Right lobe of liver (tissue), 6 donors: Measurements from ENCODE around the gene TMEM107. TPM values are rescaled to one million over a fixed set of nuclear protein-coding genes. Genes with fewer than 3 reads are reported as not detected.

Source experiments
- ATAC-seq, 4 donors: fragments of 200-7000 bp; cut with Tn5 transposase; one replicate each; pipeline ENCODE4 v1.9.1; 2020; ENCODE audit warnings: mild to moderate bottlenecking in 4 of 4, moderate library complexity in 4 of 4
- DNase-seq, 3 donors: peaks; one replicate each; pipeline ENCODE4 v3.0.0-alpha.2; 2020
- H3K27ac ChIP-seq, 3 donors: fragments of 200-600 bp; one replicate each; pipeline ENCODE4 v1.8.0; 2022
- H3K27me3 ChIP-seq, 2 donors: fragments of 200-600 bp; one replicate each; pipeline ENCODE4 v1.8.0; 2022
- H3K36me3 ChIP-seq, 4 donors: fragments of 200-600 bp; sonication (generic) in 1 of 4; one replicate each; pipeline versions ENCODE4 v1.5.1 to v1.8.0; 2017 to 2022; ENCODE audit warnings: control low read depth in 1 of 4
- H3K4me1 ChIP-seq, 4 donors: fragments of 200-600 bp; sonication (generic) in 1 of 4; one replicate each; pipeline versions ENCODE4 v1.5.1 to v1.8.0; 2017 to 2022; ENCODE audit warnings: control low read depth in 1 of 4
- H3K4me3 ChIP-seq, 3 donors: fragments of 200-600 bp; one replicate each; pipeline ENCODE4 v1.8.0; 2022
- H3K9me3 ChIP-seq, 4 donors: fragments of 200-600 bp; sonication (generic) in 1 of 4; one replicate each; pipeline versions ENCODE4 v1.5.1 to v1.8.0; 2017 to 2022; ENCODE audit warnings: control low read depth in 1 of 4
- POLR2A ChIP-seq: fragments of 450-650 bp; IDR thresholded peaks from one replicate; pipeline ENCODE4 v1.6.1; 2017; ENCODE audit warnings: antibody characterized with exemption, mild to moderate bottlenecking
- WGBS: methylation state at CpG from one replicate; pipeline ENCODE4 v1.1.6; 2018; ENCODE audit warnings: low coverage, low lambda C conversion rate; ENCODE audit not compliant: insufficient coverage; ENCODE audit errors: missing lambda C conversion rate; 5-methylcytosine and 5-hydroxymethylcytosine counted together
- intact Hi-C, 2 donors: fragments of 100-400 bp; cut with DNase I; formaldehyde crosslinking; loops; one replicate each; pipeline versions ENCODE4 v1.11.2 to v1.14.1; 2022
- microRNA counts: library from miRNA; unstranded; fragments of <30 nt; microRNA quantifications from one replicate; lab custom pipeline; 2016
- microRNA-seq, 2 donors: library from miRNA; unstranded; fragments of <30 nt; microRNA quantifications; one replicate each; pipeline ENCODE4, GENCODE V29; 2019 to 2020
- total RNA-seq, 6 experiments: library from RNA; depleted of rRNA in 2 of 6; stranded (reverse); fragments of >200 nt in 2 of 6; fragmentation: NEBNext Ultra II Directional in 3 of 6; extraction: Animal tissue kit (Norgen Biotek cat#: 25700) in 3 of 6; gene quantifications; one replicate each; pipeline versions ENCODE4 v1.1.0 to v1.2.4, GENCODE V29; 2016 to 2023
- TF ChIP-seq, protein P1 (sequence below), 4 donors: fragments of 200-600 bp in 3 of 4; fragments of 450-650 bp in 1 of 4; IDR thresholded peaks; one replicate each; pipeline versions ENCODE4 v1.5.1 to v1.8.0; 2016 to 2022; ENCODE audit warnings: antibody characterized with exemption in 4 of 4, mild to moderate bottlenecking in 2 of 4
- donor health status: DM: no; HTN: yes; CAD: no.
- donor health status: DM: no; HTN: no; CAD: no.
- donor health status: DM: no; HTN: no; CAD: no.
- donor health status: DM: no; HTN: yes; CAD: no.
- donor health status: DM: no; HTN: yes; CAD: no.

The TMEM107 gene
- total RNA-seq, 6 experiments from 2014 or later: 2.3 to 5.0 (median 3.4) TPM

DNA sequence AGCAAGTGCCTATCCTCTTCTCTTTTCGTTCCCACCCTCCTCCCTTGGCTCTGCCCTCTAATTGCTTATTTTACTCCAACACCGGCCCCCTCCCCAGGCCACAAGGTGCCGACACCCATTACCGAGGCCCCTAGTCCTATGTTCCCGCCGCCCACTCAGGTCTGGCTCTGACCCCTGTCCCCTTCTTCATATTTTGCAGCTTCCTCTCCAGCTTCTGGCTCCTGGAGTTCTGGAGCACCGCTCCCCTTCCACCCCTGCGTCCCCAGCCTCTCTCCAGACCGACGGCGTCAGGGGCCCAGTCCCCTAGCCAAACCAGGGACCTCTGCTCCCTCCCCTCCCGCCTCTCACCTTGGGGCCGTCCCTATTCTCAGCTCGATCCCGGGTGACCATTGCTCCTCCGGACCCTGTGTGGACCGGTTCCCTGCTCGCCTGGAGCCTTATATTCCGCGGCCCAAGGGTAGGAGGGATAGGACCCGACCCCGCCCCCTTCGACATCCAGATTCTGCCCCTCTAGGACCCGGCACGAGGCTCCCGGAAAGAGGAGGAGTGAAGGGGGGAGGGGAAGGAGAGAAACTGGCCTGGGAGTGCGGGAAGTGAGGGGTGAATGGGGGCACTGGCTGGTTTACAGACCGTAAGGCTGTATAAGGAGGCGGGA, 52.4 kb downstream of the TMEM107 start, which contains the start of gene HES7:
Gene HES7 (minus strand): TSS at position 412 of the 655 bp plus-strand sequence. CDS start 22 bp downstream, at position 390.
- no peak for DNase-seq
- peaks cover 0 to 41% of the 10 kb centered on the region in 2 donors for H3K27me3 ChIP-seq
- 1% methylated on average over 27 of the region's 29 CpGs for WGBS

DNA sequence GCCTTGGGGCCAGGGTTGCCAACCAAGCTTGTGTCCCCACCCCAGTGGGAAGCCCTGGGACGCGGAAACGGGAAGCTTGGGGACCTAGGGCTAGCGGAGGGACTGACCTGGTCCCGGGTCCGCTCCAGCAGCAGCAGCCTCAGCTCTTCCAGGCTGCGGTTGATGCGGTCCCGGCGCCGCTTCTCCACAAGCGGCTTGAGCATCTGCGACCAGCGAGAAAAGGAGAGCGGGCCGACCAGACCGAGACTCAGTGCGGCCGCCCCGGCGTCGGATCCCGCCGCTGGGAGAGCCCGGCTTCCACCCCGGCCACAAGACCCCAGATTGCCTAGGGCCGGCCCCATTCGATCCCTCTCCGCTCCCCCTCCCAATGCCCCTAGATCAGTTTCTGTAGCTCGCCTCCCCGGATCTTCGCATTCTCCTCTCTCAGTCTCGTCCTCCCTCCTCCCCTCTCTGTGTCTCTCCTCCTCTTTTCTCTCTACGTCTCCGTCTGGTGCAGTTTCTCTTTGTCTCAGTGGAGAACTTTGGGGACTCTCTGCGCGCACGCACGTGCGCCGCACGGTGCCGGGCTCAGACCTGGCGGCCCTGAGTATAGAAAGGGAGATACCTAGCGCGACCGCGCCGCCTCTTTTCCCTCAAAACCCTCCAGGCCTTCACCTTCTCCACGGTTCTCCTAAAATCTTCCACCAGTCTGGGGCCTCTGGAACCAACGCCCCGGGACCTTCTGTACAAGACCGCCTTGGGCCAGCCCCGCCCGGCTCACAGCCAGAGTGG, 53.1 kb downstream of the TMEM107 start:
- Histone ChIP-seq H3K36me3 (no peaks in the 10 kb centered on the region), H3K9me3 (no peaks in the 10 kb centered on the region), H3K27me3 (peaks cover 0 to 41% of the 10 kb centered on the region in 2 donors), H3K4me1 (peaks cover 0 to 70% (median 20%) of the 10 kb centered on the region in 4 donors), H3K27ac (no peak overlapping the region), H3K4me3 (peak overlapping the region; percentile 11 to 50 (median 24))
- no peak for TF ChIP-seq POLR2A
- TF ChIP-seq, protein P1, sequence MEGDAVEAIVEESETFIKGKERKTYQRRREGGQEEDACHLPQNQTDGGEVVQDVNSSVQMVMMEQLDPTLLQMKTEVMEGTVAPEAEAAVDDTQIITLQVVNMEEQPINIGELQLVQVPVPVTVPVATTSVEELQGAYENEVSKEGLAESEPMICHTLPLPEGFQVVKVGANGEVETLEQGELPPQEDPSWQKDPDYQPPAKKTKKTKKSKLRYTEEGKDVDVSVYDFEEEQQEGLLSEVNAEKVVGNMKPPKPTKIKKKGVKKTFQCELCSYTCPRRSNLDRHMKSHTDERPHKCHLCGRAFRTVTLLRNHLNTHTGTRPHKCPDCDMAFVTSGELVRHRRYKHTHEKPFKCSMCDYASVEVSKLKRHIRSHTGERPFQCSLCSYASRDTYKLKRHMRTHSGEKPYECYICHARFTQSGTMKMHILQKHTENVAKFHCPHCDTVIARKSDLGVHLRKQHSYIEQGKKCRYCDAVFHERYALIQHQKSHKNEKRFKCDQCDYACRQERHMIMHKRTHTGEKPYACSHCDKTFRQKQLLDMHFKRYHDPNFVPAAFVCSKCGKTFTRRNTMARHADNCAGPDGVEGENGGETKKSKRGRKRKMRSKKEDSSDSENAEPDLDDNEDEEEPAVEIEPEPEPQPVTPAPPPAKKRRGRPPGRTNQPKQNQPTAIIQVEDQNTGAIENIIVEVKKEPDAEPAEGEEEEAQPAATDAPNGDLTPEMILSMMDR (IDR thresholded peaks at IDR 0.05): no peak
- ATAC-seq: no peak
- intact Hi-C loops: no loop called here
- under 1% methylated on average over 27 of the region's 55 CpGs for WGBS
- no peak for DNase-seq

More for the DNA sequence above, 52.4 kb downstream of the TMEM107 start, which contains the start of gene HES7:
- Histone ChIP-seq H3K27ac (no peak within 1 kb of the TSS), H3K4me3 (peak within 1 kb of the TSS; percentile 11 to 50 (median 24)), H3K36me3 (no peaks in the 10 kb centered on the region), H3K9me3 (no peaks in the 10 kb centered on the region), H3K4me1 (peaks cover 0 to 62% (median 17%) of the 10 kb centered on the region in 4 donors)
- intact Hi-C loops: no loop called here
- ATAC-seq: no peak
- TF ChIP-seq POLR2A: no peak
- TF ChIP-seq, protein P1 (IDR thresholded peaks at IDR 0.05): no peak

MicroRNA genes within 50 kb of the gene (microRNA counts, 767-probe panel; counts per million panel counts)
- microRNA hsa-miR-4521 (lab: Ali Mortazavi, UCI): 237 counts per million

Small RNA genes lying within 50 kb of the gene (microRNA-seq; reads per million reads assigned to microRNA genes)
- gene MIR4521: 0.64 to 2.0 reads per million in 2 donors
- 0.29 to 0.64 reads per million in 2 donors for gene MIR6883

Other genes starting within 250 kb of the TMEM107 start
- 1 to 10 TPM in 3 of 6 experiments, under 1 TPM in 2, not detected in 1; 0.61 to 2.9 (median 1.0) TPM for gene KCNAB3, start 246.5 kb downstream of the TMEM107 start, total RNA-seq
- 10 to 100 TPM; 43.7 to 57.1 (median 48.3) TPM for gene TRAPPC1, start 244.4 kb downstream of the TMEM107 start, total RNA-seq
- 10 to 100 TPM in 2 of 6 experiments, 1 to 10 TPM in 4; 7.3 to 12.7 (median 9.4) TPM for gene CNTROB, start 244.2 kb downstream of the TMEM107 start, total RNA-seq
- under 1 TPM in 1 of 6 experiments, not detected in 5; 0.33 TPM for gene GUCY2D, start 173.8 kb downstream of the TMEM107 start, total RNA-seq
- 1 to 10 TPM in 2 of 6 experiments, under 1 TPM in 4; 0.22 to 2.2 (median 0.72) TPM for gene ALOX15B, start 137.3 kb downstream of the TMEM107 start, total RNA-seq
- not detected for gene ALOX12B, start 88.7 kb downstream of the TMEM107 start, total RNA-seq
- gene ALOXE3, start 57.9 kb downstream of the TMEM107 start, total RNA-seq: not detected
- gene HES7, start 52.3 kb downstream of the TMEM107 start, total RNA-seq: not detected
- gene PER1, start 24.0 kb downstream of the TMEM107 start, total RNA-seq: 100 to 1,000 TPM in 1 of 6 experiments, 10 to 100 TPM in 5; 25.7 to 118 (median 55.2) TPM
- 10 to 100 TPM in 4 of 6 experiments, 1 to 10 TPM in 2; 4.4 to 18.6 (median 13.2) TPM for gene VAMP2, start 13.4 kb downstream of the TMEM107 start, total RNA-seq
- gene BORCS6, start 13.8 kb upstream of the TMEM107 start, total RNA-seq: 1 to 10 TPM; 3.1 to 5.3 (median 4.2) TPM
- 1 to 10 TPM in 4 of 6 experiments, under 1 TPM in 2; 0.26 to 3.9 (median 1.5) TPM for gene AURKB, start 34.2 kb upstream of the TMEM107 start, total RNA-seq
- gene CTC1, start 71.7 kb upstream of the TMEM107 start, total RNA-seq: 10 to 100 TPM in 5 of 6 experiments, 1 to 10 TPM in 1; 8.5 to 29.1 (median 21.1) TPM
- 10 to 100 TPM in 5 of 6 experiments, 1 to 10 TPM in 1; 10.0 to 21.0 (median 15.6) TPM for gene PFAS, start 72.9 kb upstream of the TMEM107 start, total RNA-seq
- 1 to 10 TPM; 4.7 to 9.5 (median 6.8) TPM for gene RANGRF, start 112.3 kb upstream of the TMEM107 start, total RNA-seq
- 1 to 10 TPM in 4 of 6 experiments, under 1 TPM in 2; 0.49 to 3.0 (median 1.6) TPM for gene SLC25A35, start 119.0 kb upstream of the TMEM107 start, total RNA-seq
- 10 to 100 TPM in 1 of 6 experiments, 1 to 10 TPM in 5; 1.6 to 12.2 (median 2.5) TPM for gene ARHGEF15, start 133.9 kb upstream of the TMEM107 start, total RNA-seq
- not detected for gene ODF4, start 163.5 kb upstream of the TMEM107 start, total RNA-seq
- 1,000 to 10,000 TPM in 2 of 6 experiments, 100 to 1,000 TPM in 4; 467 to 1,753 (median 509) TPM for gene RPL26, start 206.8 kb upstream of the TMEM107 start, total RNA-seq
- gene RNF222, start 221.4 kb upstream of the TMEM107 start, total RNA-seq: not detected